Natural killer cell treated with Interleukin-12 subunit alpha and Interleukin-12 subunit beta and Interleukin-15 and Interleukin-18, amount 100 ng/mL, for 72 hours (primary cell): ENCODE data around the gene COL6A1. TPM values are rescaled to one million over a fixed set of nuclear protein-coding genes. Genes with fewer than 3 reads are reported as not detected.
"Not testable (repeated sequence)": the region's sequence is repeated elsewhere in the genome, so short reads cannot be mapped to it uniquely, and the experiment has no call there.

ENCODE experiments used
- ATAC-seq, 2 donors: fragments of 150-1000 bp; cut with Tn5 transposase in 1 of 2; sonication (Bioruptor Pico), chemical (Tn5 transposase) in 1 of 2; 2 replicates each; pipeline ENCODE4 v1.10.0; 2021
- DNase-seq: peaks from one replicate; pipeline ENCODE4 v3.0.0; 2022; ENCODE audit warnings: low spot score
- H3K27ac Mint-ChIP-seq, 2 donors: 1 replicate in 1 of 2; 2 replicates in 1 of 2; pipeline ENCODE4 v1.8.0; 2022; ENCODE audit warnings: mixed read lengths in 2 of 2, mild to moderate bottlenecking in 1 of 2, moderate library complexity in 1 of 2
- H3K27me3 Mint-ChIP-seq, 2 donors: 1 replicate in 1 of 2; 2 replicates in 1 of 2; pipeline ENCODE4 v1.8.0; 2022; ENCODE audit warnings: mixed read lengths in 2 of 2
- H3K36me3 Mint-ChIP-seq: one replicate; pipeline ENCODE4 v1.8.0; 2022; ENCODE audit warnings: mixed read lengths
- H3K4me1 Mint-ChIP-seq, 2 donors: 1 replicate in 1 of 2; 2 replicates in 1 of 2; pipeline ENCODE4 v1.8.0; 2022; ENCODE audit warnings: low read depth in 2 of 2, mixed read lengths in 2 of 2, mild to moderate bottlenecking in 1 of 2
- H3K4me3 Mint-ChIP-seq: one replicate; pipeline ENCODE4 v1.8.0; 2022; ENCODE audit warnings: mixed read lengths
- H3K9me3 Mint-ChIP-seq: 2 replicates; pipeline ENCODE4 v1.8.0; 2022; ENCODE audit warnings: mixed read lengths
- total RNA-seq, 2 donors: library from RNA; stranded (reverse); gene quantifications; one replicate each; pipeline ENCODE4 v1.2.3, GENCODE V29; 2022

The COL6A1 gene
- total RNA-seq, 2 donors from 2014 or later, result not detected

- H3K36me3 Mint-ChIP-seq, result no peaks in the 10 kb centered on the region
- no peak overlapping the region for H3K4me3 Mint-ChIP-seq
- H3K4me1 Mint-ChIP-seq, result no peaks in the 10 kb centered on the region
- no peaks in the 10 kb centered on the region for H3K9me3 Mint-ChIP-seq
- H3K27ac Mint-ChIP-seq, result no peak overlapping the region
- no peaks in the 10 kb centered on the region for H3K27me3 Mint-ChIP-seq
- no peak for ATAC-seq
- DNase-seq, result peak; percentile 56
Measured at GRCh38 chr21:46001821-46002681, 20.5 kb downstream of the COL6A1 start.

- H3K4me1 Mint-ChIP-seq, result no peaks in the 10 kb centered on the region
- H3K9me3 Mint-ChIP-seq, result no peaks in the 10 kb centered on the region
- ATAC-seq (no peak), DNase-seq (peak; percentile 57)
- H3K27ac Mint-ChIP-seq, result no peak overlapping the region
- no peak overlapping the region for H3K4me3 Mint-ChIP-seq
- no peaks in the 10 kb centered on the region for H3K36me3 Mint-ChIP-seq
- H3K27me3 Mint-ChIP-seq, result no peaks in the 10 kb centered on the region
Measured at GRCh38 chr21:46002841-46003574, 21.4 kb downstream of the COL6A1 start.

GRCh38 chr21:46003575-46004007 lies 22.0 kb downstream of the COL6A1 start:
- DNase-seq, result peak; percentile 50
- ATAC-seq, result no peak
- Mint-ChIP-seq H3K27ac (no peak overlapping the region), H3K9me3 (no peaks in the 10 kb centered on the region), H3K4me1 (no peaks in the 10 kb centered on the region), H3K4me3 (no peak overlapping the region), H3K27me3 (no peaks in the 10 kb centered on the region), H3K36me3 (no peaks in the 10 kb centered on the region)

- DNase-seq (peak; percentile 58), ATAC-seq (no peak)
- H3K36me3 Mint-ChIP-seq, result no peaks in the 10 kb centered on the region
- no peaks in the 10 kb centered on the region for H3K9me3 Mint-ChIP-seq
- no peak overlapping the region for H3K4me3 Mint-ChIP-seq
- H3K27me3 Mint-ChIP-seq, result no peaks in the 10 kb centered on the region
- no peak overlapping the region for H3K27ac Mint-ChIP-seq
- no peaks in the 10 kb centered on the region for H3K4me1 Mint-ChIP-seq
Measured at GRCh38 chr21:46004168-46004861, 22.7 kb downstream of the COL6A1 start.

- Mint-ChIP-seq H3K36me3 (no peaks in the 10 kb centered on the region), H3K4me3 (no peak overlapping the region), H3K27me3 (no peaks in the 10 kb centered on the region), H3K9me3 (no peaks in the 10 kb centered on the region), H3K4me1 (no peaks in the 10 kb centered on the region), H3K27ac (no peak overlapping the region)
- DNase-seq, result no peak
- ATAC-seq, result no peak
Measured at GRCh38 chr21:46005081-46005480, 23.5 kb downstream of the COL6A1 start.

- no peak overlapping the region for H3K27ac Mint-ChIP-seq
- ATAC-seq (no peak), DNase-seq (peak; percentile 59)
- no peaks in the 10 kb centered on the region for H3K4me1 Mint-ChIP-seq
- H3K9me3 Mint-ChIP-seq, result no peaks in the 10 kb centered on the region
- H3K36me3 Mint-ChIP-seq, result no peaks in the 10 kb centered on the region
- no peaks in the 10 kb centered on the region for H3K27me3 Mint-ChIP-seq
- H3K4me3 Mint-ChIP-seq, result no peak overlapping the region
Measured at GRCh38 chr21:46005481-46005881, 23.9 kb downstream of the COL6A1 start.

GRCh38 chr21:46005894-46006546 lies 24.4 kb downstream of the COL6A1 start:
- H3K27ac Mint-ChIP-seq, H3K4me3 Mint-ChIP-seq, H3K9me3 Mint-ChIP-seq, H3K36me3 Mint-ChIP-seq, ATAC-seq, DNase-seq, H3K27me3 Mint-ChIP-seq, H3K4me1 Mint-ChIP-seq: not testable (repeated sequence)

- Mint-ChIP-seq H3K27me3 (no peaks in the 10 kb centered on the region), H3K4me1 (no peaks in the 10 kb centered on the region), H3K9me3 (no peaks in the 10 kb centered on the region), H3K27ac (no peak overlapping the region), H3K4me3 (no peak overlapping the region), H3K36me3 (no peaks in the 10 kb centered on the region)
- DNase-seq, result peak; percentile 55
- ATAC-seq, result no peak
Measured at GRCh38 chr21:46006547-46007491, 25.2 kb downstream of the COL6A1 start.

- no peaks in the 10 kb centered on the region for H3K9me3 Mint-ChIP-seq
- no peaks in the 10 kb centered on the region for H3K27me3 Mint-ChIP-seq
- H3K4me1 Mint-ChIP-seq, result no peaks in the 10 kb centered on the region
- H3K27ac Mint-ChIP-seq, result no peak overlapping the region
- ATAC-seq, result no peak
- H3K4me3 Mint-ChIP-seq, result no peak overlapping the region
- H3K36me3 Mint-ChIP-seq, result no peaks in the 10 kb centered on the region
- no peak for DNase-seq
Measured at GRCh38 chr21:46007492-46007868, 25.9 kb downstream of the COL6A1 start.

- H3K9me3 Mint-ChIP-seq, result no peaks in the 10 kb centered on the region
- no peak overlapping the region for H3K27ac Mint-ChIP-seq
- H3K27me3 Mint-ChIP-seq, result peaks cover 5 to 10% of the 10 kb centered on the region in 2 donors
- ATAC-seq (peak in 1 of 2 donors; percentile 41), DNase-seq (peak; percentile 49)
- H3K4me1 Mint-ChIP-seq, result no peaks in the 10 kb centered on the region
- H3K4me3 Mint-ChIP-seq, result no peak overlapping the region
- H3K36me3 Mint-ChIP-seq, result no peaks in the 10 kb centered on the region
Measured at GRCh38 chr21:46008893-46009621, 27.5 kb downstream of the COL6A1 start.

GRCh38 chr21:46009951-46010705 lies 28.6 kb downstream of the COL6A1 start:
- peak; percentile 63 for DNase-seq
- H3K4me1 Mint-ChIP-seq, result no peaks in the 10 kb centered on the region
- no peak overlapping the region for H3K4me3 Mint-ChIP-seq

More at GRCh38 chr21:46009951-46010705, 28.6 kb downstream of the COL6A1 start:
- Mint-ChIP-seq H3K27me3 (peaks cover 9 to 16% of the 10 kb centered on the region in 2 donors), H3K36me3 (no peaks in the 10 kb centered on the region), H3K9me3 (no peaks in the 10 kb centered on the region), H3K27ac (no peak overlapping the region)
- ATAC-seq, result no peak
